ENCODE measurements around the gene AGMO.

AGMO gene

DNA sequence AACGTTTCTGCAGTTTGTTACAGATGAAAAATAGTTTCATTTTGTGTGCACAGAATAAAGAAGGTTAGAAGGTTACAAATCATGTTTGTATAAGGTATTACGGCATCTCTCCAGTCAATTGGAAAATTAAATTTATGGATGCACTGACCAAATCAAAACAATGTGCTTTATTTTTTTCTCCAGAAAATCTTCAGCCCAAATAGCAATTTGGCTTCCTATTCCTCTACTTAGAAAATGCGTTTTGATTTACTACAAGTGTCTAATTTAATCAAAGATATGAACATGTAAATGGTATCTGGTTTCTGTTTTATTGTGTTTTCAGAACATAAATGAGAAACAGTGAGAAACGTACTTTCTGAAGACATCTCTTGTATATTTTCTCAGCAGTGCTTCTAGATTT is 63.4 kb downstream of the AGMO start:
- no peaks in the 10 kb centered on the region for H3K36me3 ChIP-seq
- DNase-seq, result no peak
- H3K27ac ChIP-seq, result no peak overlapping the region
- H3K9me3 ChIP-seq (ENCODE audit: severe bottlenecking), result no peaks in the 10 kb centered on the region
- no peaks in the 10 kb centered on the region for H3K27me3 ChIP-seq (ENCODE audit: insufficient read depth, low read depth, severe bottlenecking)
- TF ChIP-seq, protein P1, sequence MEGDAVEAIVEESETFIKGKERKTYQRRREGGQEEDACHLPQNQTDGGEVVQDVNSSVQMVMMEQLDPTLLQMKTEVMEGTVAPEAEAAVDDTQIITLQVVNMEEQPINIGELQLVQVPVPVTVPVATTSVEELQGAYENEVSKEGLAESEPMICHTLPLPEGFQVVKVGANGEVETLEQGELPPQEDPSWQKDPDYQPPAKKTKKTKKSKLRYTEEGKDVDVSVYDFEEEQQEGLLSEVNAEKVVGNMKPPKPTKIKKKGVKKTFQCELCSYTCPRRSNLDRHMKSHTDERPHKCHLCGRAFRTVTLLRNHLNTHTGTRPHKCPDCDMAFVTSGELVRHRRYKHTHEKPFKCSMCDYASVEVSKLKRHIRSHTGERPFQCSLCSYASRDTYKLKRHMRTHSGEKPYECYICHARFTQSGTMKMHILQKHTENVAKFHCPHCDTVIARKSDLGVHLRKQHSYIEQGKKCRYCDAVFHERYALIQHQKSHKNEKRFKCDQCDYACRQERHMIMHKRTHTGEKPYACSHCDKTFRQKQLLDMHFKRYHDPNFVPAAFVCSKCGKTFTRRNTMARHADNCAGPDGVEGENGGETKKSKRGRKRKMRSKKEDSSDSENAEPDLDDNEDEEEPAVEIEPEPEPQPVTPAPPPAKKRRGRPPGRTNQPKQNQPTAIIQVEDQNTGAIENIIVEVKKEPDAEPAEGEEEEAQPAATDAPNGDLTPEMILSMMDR (IDR thresholded peaks at IDR 0.05; ENCODE audit: low read depth, low read length), result no peak
- H3K4me3 ChIP-seq (ENCODE audit: low read depth, low read length), result no peak overlapping the region

DNA sequence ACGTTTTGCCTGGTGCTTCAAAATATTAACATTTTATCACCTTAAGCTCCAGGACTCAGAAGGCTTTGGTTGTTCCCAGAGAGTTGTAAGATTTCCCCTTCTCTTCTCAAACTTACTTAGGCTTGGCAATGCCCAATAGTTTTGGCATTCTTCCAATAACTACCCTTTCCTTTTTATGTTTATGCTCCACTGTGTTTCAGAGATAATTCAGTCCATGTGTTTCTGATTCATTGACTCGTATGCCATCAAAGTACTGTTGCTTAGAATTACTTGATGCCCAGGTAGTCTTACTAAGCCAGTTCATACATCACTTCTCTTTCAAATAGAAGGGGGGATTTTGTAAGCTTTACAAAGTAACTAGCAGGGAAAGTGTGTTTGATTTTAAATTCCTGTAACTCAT is 66.6 kb downstream of the AGMO start:
- TF ChIP-seq, protein P1 (IDR thresholded peaks at IDR 0.05; ENCODE audit: low read depth, low read length), result no peak
- Histone ChIP-seq H3K4me3 (ENCODE audit: low read depth, low read length) (no peak overlapping the region), H3K27me3 (ENCODE audit: insufficient read depth, low read depth, severe bottlenecking) (no peaks in the 10 kb centered on the region), H3K36me3 (no peaks in the 10 kb centered on the region), H3K9me3 (ENCODE audit: severe bottlenecking) (no peaks in the 10 kb centered on the region), H3K27ac (no peak overlapping the region)
- no peak for DNase-seq

- Histone ChIP-seq H3K4me3 (ENCODE audit: low read depth, low read length) (no peak overlapping the region), H3K9me3 (ENCODE audit: severe bottlenecking) (no peaks in the 10 kb centered on the region), H3K27ac (no peak overlapping the region), H3K36me3 (no peaks in the 10 kb centered on the region), H3K27me3 (ENCODE audit: insufficient read depth, low read depth, severe bottlenecking) (no peaks in the 10 kb centered on the region)
- no peak for DNase-seq
- TF ChIP-seq, protein P1 (IDR thresholded peaks at IDR 0.05; ENCODE audit: low read depth, low read length), result no peak
Measured at GRCh38 chr7:15494711-15495110, 67.1 kb downstream of the AGMO start.

- TF ChIP-seq, protein P1 (IDR thresholded peaks at IDR 0.05; ENCODE audit: low read depth, low read length), result no peak
Measured at GRCh38 chr7:15491361-15491760, 70.5 kb downstream of the AGMO start.

GRCh38 chr7:15490291-15490690 is 71.5 kb downstream of the AGMO start:
- TF ChIP-seq, protein P1 (IDR thresholded peaks at IDR 0.05; ENCODE audit: low read depth, low read length), result no peak
- no peak for DNase-seq

More at GRCh38 chr7:15491361-15491760, 70.5 kb downstream of the AGMO start:
- Histone ChIP-seq H3K27me3 (ENCODE audit: insufficient read depth, low read depth, severe bottlenecking) (no peaks in the 10 kb centered on the region), H3K9me3 (ENCODE audit: severe bottlenecking) (no peaks in the 10 kb centered on the region), H3K4me3 (ENCODE audit: low read depth, low read length) (no peak overlapping the region), H3K36me3 (no peaks in the 10 kb centered on the region), H3K27ac (no peak overlapping the region)
- no peak for DNase-seq

DNA sequence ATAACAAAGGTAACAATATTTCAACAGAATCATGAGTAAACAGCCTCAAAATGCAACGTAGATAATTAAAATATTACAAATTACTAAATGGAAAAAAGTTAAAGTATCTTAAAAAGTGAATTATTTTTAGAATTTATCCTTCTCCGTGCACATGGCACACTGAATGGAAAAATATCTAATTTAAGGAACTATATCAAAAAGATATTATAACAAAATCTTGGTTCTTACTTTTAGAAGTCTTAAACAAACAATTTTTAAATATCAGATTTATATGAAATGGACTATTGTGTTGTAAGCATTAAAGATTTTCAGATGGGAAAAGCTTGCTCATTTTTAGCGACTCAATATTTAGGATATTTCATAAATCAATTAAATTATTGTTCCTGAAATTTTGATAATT is 72.0 kb downstream of the AGMO start:
- H3K27ac ChIP-seq, result no peak overlapping the region
- TF ChIP-seq, protein P1 (IDR thresholded peaks at IDR 0.05; ENCODE audit: low read depth, low read length), result no peak

More at GRCh38 chr7:15490291-15490690, 71.5 kb downstream of the AGMO start:
- H3K9me3 ChIP-seq (ENCODE audit: severe bottlenecking), result no peaks in the 10 kb centered on the region
- no peaks in the 10 kb centered on the region for H3K27me3 ChIP-seq (ENCODE audit: insufficient read depth, low read depth, severe bottlenecking)
- no peak overlapping the region for H3K27ac ChIP-seq
- no peaks in the 10 kb centered on the region for H3K36me3 ChIP-seq
- H3K4me3 ChIP-seq (ENCODE audit: low read depth, low read length), result no peak overlapping the region

More for the DNA sequence above, 72.0 kb downstream of the AGMO start:
- H3K27me3 ChIP-seq (ENCODE audit: insufficient read depth, low read depth, severe bottlenecking), result no peaks in the 10 kb centered on the region
- no peaks in the 10 kb centered on the region for H3K9me3 ChIP-seq (ENCODE audit: severe bottlenecking)
- no peaks in the 10 kb centered on the region for H3K36me3 ChIP-seq
- H3K4me3 ChIP-seq (ENCODE audit: low read depth, low read length), result no peak overlapping the region
- DNase-seq, result no peak

Measured in WERI-Rb-1 (cell line).